ENCODE data around the gene SPINT2.

DNA sequence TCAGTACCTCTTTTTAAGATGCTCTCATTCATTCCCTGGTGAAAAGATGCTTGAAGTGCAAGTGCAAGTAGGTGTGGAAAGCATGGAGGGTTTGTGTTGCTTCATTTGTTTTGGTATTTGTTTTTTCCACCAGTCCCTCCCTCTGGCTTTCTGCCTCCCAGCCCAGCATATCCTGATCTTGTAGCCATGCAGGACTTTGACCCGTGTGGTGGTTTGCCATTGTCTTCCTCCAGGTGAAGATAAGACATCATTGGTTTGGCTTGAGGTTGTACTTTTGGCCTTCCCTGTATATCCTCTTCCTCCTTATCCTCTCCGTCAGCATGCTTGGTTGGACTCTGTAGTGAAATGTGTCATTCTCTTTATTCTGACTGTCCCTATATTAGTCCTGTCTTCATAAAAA lies 9.1 kb downstream of the SPINT2 start:
- no peak for TF ChIP-seq POLR2A (IDR thresholded peaks at IDR 0.05)
- no peak for TF ChIP-seq CTCF (IDR thresholded peaks at IDR 0.05)
- TF ChIP-seq POLR2AphosphoS5 (IDR thresholded peaks at IDR 0.05), result peak in 2 of 3 donors; percentile 50 to 75
- TF ChIP-seq EP300 (IDR thresholded peaks at IDR 0.05; ENCODE audit: low read depth), result no peak
